Activated naive CD4-positive, alpha-beta T cell treated with anti-CD3 and anti-CD28 coated beads, Interleukin-2, amount 50 U/mL, for 16 hours (primary cell): ENCODE results near the gene RGPD6.
"Not testable (repeated sequence)": the region's sequence is repeated elsewhere in the genome, so short reads cannot be mapped to it uniquely, and the experiment has no call there.

Experiments used
- DNase-seq: peaks from one replicate; pipeline ENCODE4 v3.0.0-alpha.2; 2020

The RGPD6 gene

GRCh38 chr2:110576763-110577416 is at the start of gene RGPD6:
RGPD6 (minus strand) TSS chr2:110577222; CDS start chr2:110577024, 198 bp downstream.
- DNase-seq, result not testable (repeated sequence)

DNA sequence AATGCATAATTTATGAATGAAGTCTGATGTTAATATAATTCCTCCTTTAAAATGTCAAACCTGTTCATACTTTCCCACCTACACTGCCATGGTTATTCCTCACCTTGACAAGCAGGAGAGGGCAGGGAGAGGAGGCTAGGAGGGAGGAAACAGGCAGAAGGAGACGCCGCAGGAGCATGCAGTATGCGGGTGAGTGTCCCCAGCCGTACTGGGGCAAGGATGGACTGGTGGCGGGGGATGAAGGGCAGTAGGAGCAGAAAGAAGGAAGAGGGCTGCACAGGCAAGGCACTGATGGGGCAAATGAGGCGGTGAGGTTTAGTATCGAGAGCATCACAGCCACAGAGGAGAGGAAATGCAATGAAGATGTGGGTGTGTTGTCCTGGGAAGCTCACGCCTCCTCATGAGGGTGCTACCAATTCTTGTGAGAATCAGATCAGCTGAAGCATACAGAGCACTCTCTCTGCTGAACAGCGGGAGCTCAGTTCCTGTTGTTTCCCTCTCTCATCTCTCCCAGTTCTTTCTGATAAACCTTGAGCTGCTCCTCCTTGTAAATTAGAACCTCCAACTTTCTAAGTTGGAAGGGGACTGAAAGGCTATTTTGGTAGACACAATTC is 42.4 kb upstream of the RGPD6 start:
- not testable (repeated sequence) for DNase-seq

DNA sequence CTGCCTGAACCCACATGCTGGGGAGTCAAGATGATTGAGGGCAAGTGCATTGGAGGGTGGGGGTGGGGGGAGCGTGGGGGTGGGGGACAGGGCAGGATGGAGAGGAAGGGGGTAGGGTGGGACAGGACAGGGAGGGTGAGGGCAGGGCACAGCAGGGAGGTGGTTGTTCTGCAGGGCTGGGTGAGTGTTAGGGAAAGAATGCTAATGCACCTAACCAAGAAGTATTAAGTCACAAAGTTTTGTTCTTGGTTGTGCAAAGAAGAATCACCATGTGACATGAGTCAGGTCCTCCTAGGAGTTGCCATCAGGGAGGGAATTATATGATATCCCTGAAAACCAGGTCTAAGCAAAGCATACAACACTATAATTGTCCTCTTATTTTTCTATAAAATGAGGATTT is 36.9 kb upstream of the RGPD6 start:
- DNase-seq, result not testable (repeated sequence)

DNA sequence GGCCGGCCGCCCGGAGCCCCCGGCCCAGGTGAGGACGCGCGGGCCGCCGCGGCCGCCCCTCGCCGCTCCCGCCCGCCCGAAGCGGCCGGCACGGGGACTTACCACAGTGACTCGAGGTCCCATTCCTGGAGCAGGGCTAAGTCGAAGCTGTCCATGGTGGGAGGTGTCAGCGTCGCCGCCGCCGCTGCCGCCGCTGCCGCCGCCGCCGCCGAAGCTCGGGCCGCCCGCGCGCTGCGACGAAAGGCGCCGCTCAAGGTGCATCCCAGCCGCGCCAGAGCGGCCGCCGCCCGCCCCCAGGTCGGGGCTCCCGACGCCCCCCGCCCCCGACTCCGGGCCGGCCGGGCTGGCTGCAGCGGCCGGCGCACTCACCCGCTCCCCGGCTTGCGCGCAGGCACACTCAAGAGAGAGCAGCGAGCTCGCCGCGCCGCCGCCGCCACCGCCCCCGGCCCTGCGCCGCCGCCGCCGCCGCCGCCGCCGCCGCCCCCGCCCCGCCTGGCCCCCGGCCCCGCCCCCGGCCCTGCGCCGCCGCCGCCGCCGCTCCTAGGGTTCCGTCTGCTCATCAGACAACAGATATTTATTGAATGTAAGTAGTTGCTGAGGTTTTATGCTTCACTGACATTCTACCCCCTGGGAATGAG is 33.7 kb upstream of the RGPD6 start:
- peak; percentile 31 for DNase-seq

DNA sequence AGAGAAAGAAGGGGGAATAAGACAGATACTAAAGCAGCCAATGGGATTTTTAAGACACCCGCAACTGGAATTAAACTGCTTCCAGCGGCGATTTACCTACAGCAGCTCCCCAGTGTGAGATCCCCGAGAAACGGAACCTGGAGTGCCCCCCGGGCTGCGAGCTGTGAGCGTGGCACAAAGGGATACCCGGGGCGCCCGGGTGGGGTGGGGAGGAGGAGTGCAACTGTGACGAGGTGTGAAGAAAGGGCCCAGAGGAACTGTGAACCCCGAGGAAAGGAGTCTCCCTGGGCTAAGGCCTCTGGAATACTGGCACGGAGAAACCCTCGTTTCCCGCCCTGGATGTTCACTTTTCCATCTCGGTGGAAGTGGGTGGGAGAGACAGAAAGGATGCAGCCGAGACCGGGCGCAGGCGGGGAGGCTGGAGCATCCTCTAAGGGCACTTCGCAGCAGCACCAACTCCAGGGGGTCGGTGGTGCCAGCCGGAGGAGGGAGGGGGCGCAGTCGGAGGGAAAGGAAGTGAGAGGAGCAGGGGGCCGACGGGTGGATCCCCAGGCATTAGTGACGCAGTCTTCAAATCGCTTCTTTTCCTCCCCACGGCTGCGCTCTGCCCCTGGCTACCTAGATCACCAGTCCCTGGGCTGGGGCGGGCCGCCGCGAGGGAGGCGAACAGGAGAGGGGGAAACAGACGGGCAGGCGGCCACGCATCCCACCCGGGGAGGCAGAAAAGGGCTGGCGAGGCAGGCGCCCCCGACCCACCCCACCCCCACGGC is 33.0 kb upstream of the RGPD6 start:
- DNase-seq, result not testable (repeated sequence)

- DNase-seq, result not testable (repeated sequence)
Observed at GRCh38 chr2:110608788-110609502, 31.9 kb upstream of the RGPD6 start.

- not testable (repeated sequence) for DNase-seq
Observed at GRCh38 chr2:110605057-110605456, 28.0 kb upstream of the RGPD6 start.

DNA sequence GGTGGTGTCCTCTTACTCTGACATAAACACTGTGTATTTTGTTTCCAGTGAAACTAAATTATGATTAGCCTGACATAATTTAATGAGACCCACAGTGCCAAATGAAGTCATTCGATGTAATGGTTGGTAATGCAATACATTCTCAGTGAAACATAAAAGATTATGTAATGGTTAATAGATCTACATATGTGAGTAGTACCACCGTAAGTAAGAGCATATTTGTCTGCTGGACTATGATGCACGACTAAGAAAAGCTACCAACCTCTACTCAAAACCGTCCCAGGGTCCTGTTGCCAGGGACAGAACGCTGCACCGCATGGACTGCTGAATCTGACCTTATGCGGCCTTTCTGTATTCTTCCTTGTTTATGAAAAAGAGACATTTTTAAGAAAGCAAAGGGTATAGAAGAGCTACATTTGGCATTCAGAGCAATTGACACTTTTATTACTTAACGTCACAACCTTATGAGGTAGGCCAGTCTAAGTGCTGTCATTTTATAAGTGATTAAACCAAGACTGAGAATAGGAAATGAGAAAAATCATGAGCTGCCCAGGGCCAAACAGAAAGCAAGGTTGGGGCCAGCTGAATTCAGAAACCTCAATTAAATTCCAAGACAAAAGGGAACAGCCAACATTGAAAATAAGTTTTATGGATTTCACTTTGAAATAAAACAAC is 27.0 kb upstream of the RGPD6 start:
- DNase-seq, result not testable (repeated sequence)

- not testable (repeated sequence) for DNase-seq
Observed at GRCh38 chr2:110602139-110602538, 25.1 kb upstream of the RGPD6 start.

- DNase-seq, result not testable (repeated sequence)
Observed at GRCh38 chr2:110591973-110592372, 15.0 kb upstream of the RGPD6 start.

- DNase-seq, result not testable (repeated sequence)
Observed at GRCh38 chr2:110589677-110590330, 12.8 kb upstream of the RGPD6 start.

- not testable (repeated sequence) for DNase-seq
Observed at GRCh38 chr2:110588520-110588919, 11.5 kb upstream of the RGPD6 start.

- not testable (repeated sequence) for DNase-seq
Observed at GRCh38 chr2:110579216-110579965, 2.4 kb upstream of the RGPD6 start.

- DNase-seq, result not testable (repeated sequence)
Observed at GRCh38 chr2:110578429-110578828, 1.4 kb upstream of the RGPD6 start.

DNA sequence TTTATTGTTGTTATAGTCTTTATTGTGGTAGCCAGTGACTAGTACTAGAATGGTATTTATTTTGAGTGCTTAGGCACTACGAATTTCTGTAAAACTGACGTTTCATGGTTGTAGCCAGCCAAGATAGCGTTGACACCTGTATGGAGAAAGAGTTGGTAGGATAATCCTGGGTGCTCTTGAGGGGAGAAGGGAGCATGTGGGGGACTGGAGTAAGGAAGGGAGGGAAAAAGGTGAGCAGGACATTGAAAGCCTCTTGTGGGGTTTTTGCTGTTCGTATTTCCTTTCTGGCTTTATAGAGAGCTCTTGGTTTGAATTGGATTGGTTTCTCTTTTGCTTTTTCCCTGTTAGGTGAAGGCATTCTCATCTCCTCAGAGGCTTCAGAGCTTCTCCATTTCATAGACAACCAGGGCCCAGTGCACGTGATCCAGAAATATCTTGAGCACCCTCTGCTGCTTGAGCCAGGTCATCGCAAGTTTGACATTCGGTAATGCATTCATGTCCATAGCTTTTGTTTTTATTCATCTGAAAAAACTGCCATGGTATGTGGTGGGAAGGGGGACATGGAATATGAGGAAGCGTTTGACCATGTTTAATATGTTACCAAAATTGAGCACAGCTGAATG is 77.2 kb downstream of the RGPD6 start:
- DNase-seq, result not testable (repeated sequence)

DNA sequence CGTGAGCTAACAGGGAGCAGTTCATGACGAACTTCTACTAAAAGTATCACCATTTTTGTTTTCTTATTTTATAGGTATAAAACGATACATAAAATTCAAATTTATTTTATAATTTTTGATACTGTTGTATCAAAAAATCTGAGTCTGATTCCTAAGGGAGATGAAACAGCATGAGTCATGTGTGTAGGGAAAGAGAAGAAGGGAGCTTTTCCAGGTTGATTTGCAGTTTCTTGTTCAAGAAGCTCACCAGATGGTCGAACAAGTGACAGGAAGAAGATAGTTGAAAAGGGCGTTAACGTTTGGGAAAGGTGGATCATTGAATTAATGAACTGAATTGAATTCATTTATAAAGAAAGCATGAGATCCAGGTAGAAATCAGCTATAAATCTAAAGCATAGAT is 81.0 kb downstream of the RGPD6 start:
- not testable (repeated sequence) for DNase-seq

GRCh38 chr2:110494488-110494887 is 82.5 kb downstream of the RGPD6 start:
- not testable (repeated sequence) for DNase-seq

- DNase-seq, result not testable (repeated sequence)
Observed at GRCh38 chr2:110488991-110489390, 88.0 kb downstream of the RGPD6 start.

DNA sequence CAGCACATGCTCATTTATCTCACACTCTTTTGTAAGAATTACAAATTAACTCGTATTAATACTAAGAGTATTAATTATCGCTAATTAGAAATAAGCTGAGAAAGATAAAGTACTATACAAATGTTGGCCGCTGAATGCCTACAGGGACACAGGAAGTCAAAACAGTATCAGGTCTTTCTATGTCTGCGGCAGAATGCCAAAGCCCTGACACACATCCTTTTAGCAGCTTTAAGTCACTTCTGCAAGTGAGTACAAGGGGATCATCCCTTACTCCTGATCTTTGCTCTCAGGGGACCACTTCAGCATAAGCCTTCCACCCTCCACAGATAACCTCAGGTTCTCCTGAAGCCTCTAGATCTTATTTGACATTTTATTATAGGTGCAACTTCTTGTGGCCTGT is 94.3 kb downstream of the RGPD6 start:
- not testable (repeated sequence) for DNase-seq

- DNase-seq, result not testable (repeated sequence)
Observed at GRCh38 chr2:110481200-110481599, 95.8 kb downstream of the RGPD6 start.
